DOHH2 (cell line): Measurements from ENCODE around the gene IFNGR2.

Source experiments
- H3F3A ChIP-seq: fragments of 200-600 bp; sonication (generic), shearing (Covaris generic); 2 replicates; pipeline ENCODE4 v1.6.0; 2016; ENCODE audit warnings: antibody characterized with exemption, mild to moderate bottlenecking; ENCODE audit not compliant: control insufficient read depth, insufficient read depth
- H3K27ac ChIP-seq: fragments of 200-600 bp; sonication (generic); 2 replicates; pipeline ENCODE4 v1.5.1; 2014; ENCODE audit warnings: low read depth, mild to moderate bottlenecking, low read length, moderate library complexity
- H3K27me3 ChIP-seq: fragments of 200-600 bp; sonication (generic); 2 replicates; pipeline ENCODE4 v1.6.1; 2014; ENCODE audit warnings: mild to moderate bottlenecking, low read length, mixed read lengths; ENCODE audit not compliant: control insufficient read depth
- H3K36me3 ChIP-seq: fragments of 200-600 bp; sonication (generic); 2 replicates; pipeline ENCODE4 v1.6.1; 2014; ENCODE audit warnings: mild to moderate bottlenecking, low read length, moderate library complexity, mixed read lengths; ENCODE audit not compliant: control insufficient read depth
- H3K4me1 ChIP-seq: fragments of 200-600 bp; sonication (generic); 2 replicates; pipeline ENCODE4 v1.6.1; 2014; ENCODE audit warnings: mild to moderate bottlenecking, low read length, mixed read lengths; ENCODE audit not compliant: control insufficient read depth
- H3K4me2 ChIP-seq: fragments of 200-600 bp; sonication (generic); 2 replicates; pipeline ENCODE4 v1.6.0; 2014; ENCODE audit warnings: mild to moderate bottlenecking, low read length, moderate library complexity
- H3K4me3 ChIP-seq: fragments of 200-600 bp; sonication (generic); 2 replicates; pipeline ENCODE4 v1.5.1; 2014; ENCODE audit warnings: mild to moderate bottlenecking, low read length, mixed read lengths
- H3K79me2 ChIP-seq: fragments of 200-600 bp; sonication (generic); 2 replicates; pipeline ENCODE4 v1.6.1; 2014; ENCODE audit warnings: mild to moderate bottlenecking, low read length, mixed read lengths; ENCODE audit not compliant: control insufficient read depth
- H3K9me2 ChIP-seq: fragments of 200-600 bp; sonication (generic); replicated peaks from 2 replicates; pipeline ENCODE4 v1.6.1; 2014; ENCODE audit warnings: mild to moderate bottlenecking, low read length, mixed read lengths; ENCODE audit not compliant: control insufficient read depth
- H3K9me3 ChIP-seq: fragments of 200-600 bp; sonication (generic); 2 replicates; pipeline ENCODE4 v1.6.1; 2014; ENCODE audit warnings: antibody characterized with exemption, low read length, mixed read lengths; ENCODE audit not compliant: control insufficient read depth, insufficient read depth
- H4K20me1 ChIP-seq: fragments of 200-600 bp; sonication (generic); 2 replicates; pipeline ENCODE4 v1.6.0; 2014; ENCODE audit warnings: low read depth, mild to moderate bottlenecking, antibody characterized with exemption, low read length, moderate library complexity; ENCODE audit not compliant: control insufficient read depth, insufficient read depth
- CTCF ChIP-seq: fragments of 200-600 bp; sonication (generic); IDR thresholded peaks from one replicate; pipeline ENCODE4 v1.5.1; 2014; ENCODE audit warnings: antibody characterized with exemption, mild to moderate bottlenecking, low read depth, low read length; ENCODE audit not compliant: poor library complexity, severe bottlenecking
- EZH2phosphoT487 ChIP-seq: fragments of 200-600 bp; sonication (generic); IDR thresholded peaks from 2 replicates; pipeline ENCODE4 v1.6.1; 2017; ENCODE audit warnings: borderline replicate concordance, mild to moderate bottlenecking, antibody characterized with exemption, low read length, moderate library complexity, mixed read lengths

The IFNGR2 gene

GRCh38 chr21:33430858-33431257, 27.6 kb downstream of the IFNGR2 start:
- Histone ChIP-seq H3K4me2 (no peak overlapping the region), H3K9me3 (no peaks in the 10 kb centered on the region), H3K27me3 (no peaks in the 10 kb centered on the region), H3F3A (0 out of 2 replicates have a peak, but pooled peaks cover 5% of the 10 kb centered on the region), H3K79me2 (peaks cover 16% of the 10 kb centered on the region), H3K4me1 (peaks cover 58% of the 10 kb centered on the region), H4K20me1 (no peaks in the 10 kb centered on the region), H3K9me2 (no peaks in the 10 kb centered on the region), H3K4me3 (no peak overlapping the region), H3K36me3 (peaks cover 88% of the 10 kb centered on the region), H3K27ac (no peak overlapping the region)
- no peak for TF ChIP-seq EZH2phosphoT487
- TF ChIP-seq CTCF: no peak

- Histone ChIP-seq H3K27me3 (no peaks in the 10 kb centered on the region), H3K27ac (no peak overlapping the region), H3K9me2 (no peaks in the 10 kb centered on the region), H3K79me2 (peaks cover 13% of the 10 kb centered on the region), H3K36me3 (peaks cover 92% of the 10 kb centered on the region), H3K4me1 (peaks cover 64% of the 10 kb centered on the region), H3F3A (peaks cover 8% of the 10 kb centered on the region; the same call in 1 of the 2 replicates), H3K4me2 (no peak overlapping the region), H4K20me1 (no peaks in the 10 kb centered on the region), H3K4me3 (no peak overlapping the region), H3K9me3 (no peaks in the 10 kb centered on the region)
- no peak for TF ChIP-seq CTCF
- TF ChIP-seq EZH2phosphoT487: no peak
These were observed 29.3 kb downstream of the IFNGR2 start for GRCh38 chr21:33432496-33432895.

GRCh38 chr21:33433001-33433400, 29.8 kb downstream of the IFNGR2 start:
- Histone ChIP-seq H4K20me1 (no peaks in the 10 kb centered on the region), H3K27ac (no peak overlapping the region), H3K4me1 (peaks cover 64% of the 10 kb centered on the region)

More at GRCh38 chr21:33433001-33433400, 29.8 kb downstream of the IFNGR2 start:
- Histone ChIP-seq H3K36me3 (peaks cover 92% of the 10 kb centered on the region), H3K27me3 (no peaks in the 10 kb centered on the region), H3K4me3 (no peak overlapping the region), H3K79me2 (peaks cover 13% of the 10 kb centered on the region), H3K9me3 (no peaks in the 10 kb centered on the region), H3F3A (peaks cover 8% of the 10 kb centered on the region; the same call in 1 of the 2 replicates), H3K4me2 (no peak overlapping the region), H3K9me2 (no peaks in the 10 kb centered on the region)
- TF ChIP-seq CTCF: no peak
- TF ChIP-seq EZH2phosphoT487: no peak
